Neuron (in vitro differentiated cells): ENCODE measurements around the gene PANK4.

ENCODE experiments used
- H2AFZ ChIP-seq: one replicate; pipeline ENCODE4 v1.6.1; 2013; ENCODE audit warnings: low read depth, mild to moderate bottlenecking, inconsistent platforms, low read length, moderate library complexity
- H3K27me3 ChIP-seq: one replicate; pipeline ENCODE4 v1.6.1; 2013; ENCODE audit warnings: low read length; ENCODE audit not compliant: insufficient read depth
- H3K36me3 ChIP-seq: one replicate; pipeline ENCODE4 v1.6.1; 2013; ENCODE audit warnings: low read length; ENCODE audit not compliant: insufficient read depth
- H3K4me1 ChIP-seq: one replicate; pipeline ENCODE4 v1.6.1; 2013; ENCODE audit warnings: low read length; ENCODE audit not compliant: insufficient read depth
- H3K4me3 ChIP-seq: 2 replicates; pipeline ENCODE4 v1.5.1; 2013; ENCODE audit warnings: mild to moderate bottlenecking, low read length, moderate library complexity
- H3K9me3 ChIP-seq: one replicate; pipeline ENCODE4 v1.6.1; 2013; ENCODE audit warnings: low read length

Gene PANK4

DNA sequence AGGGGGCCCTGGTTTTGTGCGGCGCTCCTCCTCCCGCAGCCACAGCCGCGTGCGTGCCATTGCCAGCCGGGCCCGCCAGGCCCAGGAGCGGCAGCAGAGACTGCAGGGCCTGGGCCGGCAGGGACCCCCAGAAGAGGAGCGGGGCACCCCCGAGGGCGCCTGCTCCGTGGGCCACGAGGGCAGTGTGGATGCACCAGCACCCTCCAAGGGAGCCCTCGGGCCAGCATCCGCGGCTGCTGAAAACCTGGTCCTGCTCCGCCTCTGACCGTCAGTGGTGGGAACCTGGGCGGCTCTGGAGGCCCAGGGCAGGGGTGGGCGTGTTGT, 21.5 kb downstream of the PANK4 start:
- H3K4me3 ChIP-seq = no peak overlapping the region
- H3K4me1 ChIP-seq = peaks cover 9% of the 10 kb centered on the region
- peaks cover 22% of the 10 kb centered on the region for H3K36me3 ChIP-seq
- no peaks in the 10 kb centered on the region for H3K27me3 ChIP-seq
- H2AFZ ChIP-seq = no peak overlapping the region
- no peaks in the 10 kb centered on the region for H3K9me3 ChIP-seq

DNA sequence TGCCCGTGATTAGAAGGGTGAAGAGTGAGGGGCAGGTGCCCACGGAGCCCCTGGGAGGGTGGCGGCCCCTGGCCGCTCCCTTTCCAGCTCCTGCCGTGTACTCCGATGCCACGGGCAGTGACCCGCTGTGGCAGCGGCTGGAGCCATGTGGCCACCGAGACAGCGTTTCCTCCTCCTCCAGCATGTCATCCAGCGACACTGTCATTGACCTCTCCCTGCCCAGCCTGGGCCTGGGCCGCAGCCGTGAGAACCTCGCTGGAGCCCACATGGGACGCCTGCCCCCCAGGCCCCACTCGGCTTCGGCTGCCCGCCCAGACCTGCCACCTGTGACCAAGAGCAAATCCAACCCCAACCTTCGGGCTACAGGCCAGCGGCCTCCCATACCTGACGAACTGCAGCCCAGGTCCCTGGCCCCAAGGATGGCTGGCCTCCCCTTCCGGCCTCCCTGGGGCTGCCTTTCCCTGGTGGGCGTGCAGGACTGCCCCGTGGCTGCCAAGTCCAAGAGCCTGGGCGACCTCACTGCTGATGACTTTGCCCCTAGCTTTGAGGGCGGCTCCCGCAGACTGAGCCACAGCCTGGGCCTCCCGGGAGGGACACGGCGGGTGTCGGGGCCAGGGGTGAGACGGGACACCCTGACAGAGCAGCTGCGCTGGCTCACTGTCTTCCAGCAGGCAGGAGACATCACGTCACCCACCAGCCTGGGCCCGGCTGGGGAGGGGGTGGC, 22.0 kb downstream of the PANK4 start:
- Histone ChIP-seq H3K4me1 (peaks cover 9% of the 10 kb centered on the region), H3K4me3 (no peak overlapping the region), H3K36me3 (peaks cover 17% of the 10 kb centered on the region), H3K9me3 (no peaks in the 10 kb centered on the region), H2AFZ (no peak overlapping the region), H3K27me3 (no peaks in the 10 kb centered on the region)

DNA sequence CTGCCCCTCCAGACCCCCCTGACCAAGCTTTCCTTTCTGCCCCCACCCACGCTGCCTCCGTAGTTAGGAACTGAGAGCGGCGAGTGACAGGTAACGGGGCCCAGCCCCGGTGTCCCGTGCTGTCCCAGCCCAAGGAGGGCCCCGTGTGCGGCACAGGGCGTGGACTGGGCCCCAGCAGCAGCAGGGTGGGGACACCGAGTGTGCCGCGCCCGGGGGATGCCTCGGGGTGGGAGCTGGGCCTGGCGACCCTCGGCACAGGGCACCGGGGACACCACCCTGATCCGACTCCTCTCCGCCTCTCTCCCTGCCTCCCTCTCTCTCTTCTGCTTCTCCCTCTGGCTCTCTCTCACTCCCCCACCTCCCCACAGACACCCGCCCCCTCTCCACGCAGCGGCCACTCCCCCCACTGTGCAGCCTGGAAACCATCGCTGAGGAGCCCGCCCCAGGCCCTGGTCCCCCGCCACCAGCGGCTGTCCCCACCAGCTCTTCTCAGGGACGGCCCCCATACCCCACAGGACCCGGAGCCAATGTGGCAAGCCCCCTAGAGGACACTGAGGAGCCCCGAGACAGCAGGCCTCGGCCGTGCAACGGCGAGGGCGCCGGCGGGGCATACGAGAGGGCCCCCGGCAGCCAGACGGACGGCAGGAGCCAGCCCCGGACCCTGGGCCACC, 22.7 kb downstream of the PANK4 start:
- no peak overlapping the region for H2AFZ ChIP-seq
- H3K9me3 ChIP-seq = no peaks in the 10 kb centered on the region
- peaks cover 9% of the 10 kb centered on the region for H3K4me1 ChIP-seq
- peaks cover 10% of the 10 kb centered on the region for H3K36me3 ChIP-seq
- no peak overlapping the region for H3K4me3 ChIP-seq
- H3K27me3 ChIP-seq = no peaks in the 10 kb centered on the region

DNA sequence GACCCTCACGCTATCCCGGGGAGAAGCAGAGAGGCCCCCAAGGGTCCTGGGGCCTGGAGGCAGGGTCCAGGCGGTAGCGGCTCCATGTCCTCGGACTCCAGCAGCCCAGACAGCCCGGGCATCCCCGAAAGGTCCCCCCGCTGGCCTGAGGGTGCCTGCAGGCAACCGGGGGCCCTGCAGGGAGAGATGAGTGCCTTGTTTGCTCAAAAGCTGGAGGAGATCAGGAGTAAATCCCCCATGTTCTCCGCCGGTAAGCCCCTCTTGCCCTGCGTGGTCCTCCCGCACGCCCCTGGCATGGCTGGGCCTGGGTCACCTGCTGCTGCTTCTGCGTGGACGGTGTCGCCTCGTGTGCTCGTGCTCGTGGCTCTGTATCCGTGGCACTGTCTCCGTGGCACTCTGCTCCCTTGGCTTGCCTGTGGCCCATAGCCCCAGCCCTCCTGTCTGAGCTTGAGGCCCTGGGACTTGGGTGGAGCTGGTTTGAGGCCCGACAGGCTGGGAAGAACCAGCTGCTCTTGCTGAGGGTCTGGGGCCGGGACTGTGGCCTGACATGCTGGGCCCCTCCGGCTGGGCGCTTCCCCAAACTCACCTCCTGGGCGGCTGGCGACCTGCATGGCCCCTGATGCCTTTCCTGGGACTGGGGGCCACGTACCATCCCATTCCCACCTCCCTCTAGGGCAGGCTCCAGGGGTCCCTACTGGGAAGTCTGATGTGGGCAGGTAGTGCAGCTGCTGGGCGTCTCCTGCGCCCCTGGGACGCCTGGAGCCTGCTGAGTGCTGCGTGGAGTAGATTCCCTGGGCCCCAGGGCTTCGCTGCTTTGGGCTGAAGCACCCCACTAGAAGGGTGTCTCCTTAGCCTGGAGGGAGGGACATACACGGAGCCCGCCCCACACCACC, 23.5 kb downstream of the PANK4 start:
- Histone ChIP-seq H3K27me3 (no peaks in the 10 kb centered on the region), H3K36me3 (peaks cover 4% of the 10 kb centered on the region), H3K9me3 (no peaks in the 10 kb centered on the region), H3K4me1 (peaks cover 9% of the 10 kb centered on the region), H3K4me3 (no peak overlapping the region), H2AFZ (no peak overlapping the region)

DNA sequence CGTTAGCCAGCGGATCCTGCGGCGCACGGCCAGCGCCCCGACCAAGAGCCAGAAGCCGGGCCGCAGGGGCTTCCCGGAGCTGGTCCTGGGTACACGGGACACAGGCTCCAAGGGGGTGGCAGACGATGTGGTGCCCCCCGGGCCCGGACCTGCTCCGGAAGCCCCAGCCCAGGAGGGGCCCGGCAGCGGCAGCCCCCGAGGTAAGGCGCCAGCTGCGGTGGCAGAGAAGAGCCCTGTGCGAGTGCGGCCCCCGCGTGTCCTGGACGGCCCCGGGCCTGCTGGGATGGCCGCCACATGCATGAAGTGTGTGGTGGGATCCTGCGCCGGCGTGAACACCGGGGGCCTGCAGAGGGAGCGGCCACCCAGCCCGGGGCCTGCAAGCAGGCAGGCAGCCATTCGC, 24.2 kb downstream of the PANK4 start:
- peaks cover 9% of the 10 kb centered on the region for H3K4me1 ChIP-seq
- no peaks in the 10 kb centered on the region for H3K9me3 ChIP-seq
- no peak overlapping the region for H2AFZ ChIP-seq
- peaks cover 3% of the 10 kb centered on the region for H3K27me3 ChIP-seq
- H3K4me3 ChIP-seq = no peak overlapping the region
- no peaks in the 10 kb centered on the region for H3K36me3 ChIP-seq

DNA sequence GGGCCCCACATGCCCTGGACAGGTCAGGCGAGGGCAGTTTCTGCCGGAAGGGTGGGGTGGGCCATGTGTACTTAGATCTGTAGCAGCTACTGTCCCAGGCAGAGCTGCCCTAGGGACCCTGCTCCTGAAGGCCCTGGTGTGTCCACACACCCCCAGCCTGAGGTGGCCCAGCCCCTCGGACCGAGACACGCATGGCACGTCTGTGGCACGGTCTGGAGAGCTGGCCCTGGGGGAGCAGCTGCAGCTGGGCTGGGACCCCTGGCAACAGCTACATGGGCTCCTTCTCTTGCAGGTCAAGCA, 24.6 kb downstream of the PANK4 start:
- H3K4me1 ChIP-seq = peaks cover 6% of the 10 kb centered on the region
- H3K27me3 ChIP-seq = peaks cover 3% of the 10 kb centered on the region
- no peaks in the 10 kb centered on the region for H3K36me3 ChIP-seq
- no peak overlapping the region for H3K4me3 ChIP-seq
- H2AFZ ChIP-seq = no peak overlapping the region
- no peaks in the 10 kb centered on the region for H3K9me3 ChIP-seq

DNA sequence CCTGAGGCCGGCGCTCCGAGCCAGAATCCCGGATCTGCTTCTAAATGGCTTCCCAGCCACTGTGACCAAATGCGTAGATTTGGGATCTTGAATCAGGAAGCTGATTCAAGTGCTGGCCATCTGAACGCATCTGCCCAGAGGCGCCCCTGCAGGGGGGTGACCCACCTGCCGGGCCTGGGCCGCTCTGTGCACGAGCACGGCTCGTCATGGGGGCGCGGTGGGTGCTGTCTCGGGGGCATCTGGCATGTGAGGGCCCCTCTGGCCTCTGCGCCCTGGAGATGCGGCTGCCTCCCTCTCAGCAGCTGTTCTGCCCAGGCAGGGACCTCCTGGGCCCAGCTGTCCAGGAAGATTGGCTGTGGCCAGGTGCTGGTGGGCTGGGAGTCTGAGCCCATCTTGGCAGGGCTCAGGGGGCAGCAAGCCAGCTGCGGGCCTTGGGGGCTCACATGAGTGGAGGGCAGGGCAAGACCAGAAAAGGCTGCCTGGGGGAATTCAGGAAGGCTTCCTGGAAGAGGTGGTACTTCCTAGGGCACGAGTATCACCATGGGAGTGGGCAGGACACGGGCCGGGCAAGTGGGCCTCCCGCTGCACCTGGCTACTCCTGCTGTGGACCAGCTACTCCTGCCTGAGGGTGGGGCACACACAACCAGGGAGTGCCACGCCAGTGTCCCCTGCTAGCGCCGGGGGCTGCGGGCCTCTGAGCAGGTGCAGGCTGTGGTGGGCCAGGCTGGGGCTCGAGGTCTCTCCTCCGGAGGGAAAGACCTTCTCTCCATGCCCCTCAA, 25.2 kb downstream of the PANK4 start:
- H3K4me3 ChIP-seq = no peak overlapping the region
- no peak overlapping the region for H2AFZ ChIP-seq
- no peaks in the 10 kb centered on the region for H3K36me3 ChIP-seq
- H3K27me3 ChIP-seq = peaks cover 3% of the 10 kb centered on the region
- H3K9me3 ChIP-seq = no peaks in the 10 kb centered on the region
- H3K4me1 ChIP-seq = peaks cover 6% of the 10 kb centered on the region

DNA sequence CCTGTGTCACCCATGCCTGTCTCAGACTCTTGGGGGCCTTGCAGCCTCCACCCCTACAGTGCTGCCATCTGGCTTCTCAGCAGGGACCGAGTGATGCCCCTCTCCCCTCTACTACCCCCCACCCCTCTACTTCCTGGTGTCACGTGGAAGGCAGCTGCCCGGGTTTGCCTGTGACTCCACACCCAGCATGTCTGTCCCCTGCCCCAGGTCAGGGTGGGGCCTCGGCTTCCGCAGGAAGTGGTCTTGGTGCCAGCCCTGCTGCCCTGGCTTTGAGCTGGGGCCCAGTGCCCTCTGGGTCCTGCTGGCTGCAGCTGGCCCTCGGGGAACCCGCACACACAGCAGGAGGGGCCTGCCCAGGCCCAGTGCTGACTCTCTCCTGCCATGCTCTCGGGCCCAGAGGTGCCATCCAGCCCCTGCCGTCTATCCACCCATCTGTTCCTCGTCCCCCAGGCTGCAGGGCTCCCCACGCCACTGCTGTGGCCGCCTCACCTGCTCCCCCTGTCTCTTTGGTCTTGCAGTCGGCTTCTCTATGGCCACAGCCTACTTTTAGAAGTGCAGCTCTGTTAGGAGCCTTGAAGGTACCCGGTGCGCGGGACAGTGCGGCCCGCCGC, 26.3 kb downstream of the PANK4 start:
- Histone ChIP-seq H3K4me3 (no peak overlapping the region), H2AFZ (no peak overlapping the region), H3K4me1 (peaks cover 6% of the 10 kb centered on the region), H3K36me3 (no peaks in the 10 kb centered on the region), H3K9me3 (no peaks in the 10 kb centered on the region), H3K27me3 (peaks cover 9% of the 10 kb centered on the region)

DNA sequence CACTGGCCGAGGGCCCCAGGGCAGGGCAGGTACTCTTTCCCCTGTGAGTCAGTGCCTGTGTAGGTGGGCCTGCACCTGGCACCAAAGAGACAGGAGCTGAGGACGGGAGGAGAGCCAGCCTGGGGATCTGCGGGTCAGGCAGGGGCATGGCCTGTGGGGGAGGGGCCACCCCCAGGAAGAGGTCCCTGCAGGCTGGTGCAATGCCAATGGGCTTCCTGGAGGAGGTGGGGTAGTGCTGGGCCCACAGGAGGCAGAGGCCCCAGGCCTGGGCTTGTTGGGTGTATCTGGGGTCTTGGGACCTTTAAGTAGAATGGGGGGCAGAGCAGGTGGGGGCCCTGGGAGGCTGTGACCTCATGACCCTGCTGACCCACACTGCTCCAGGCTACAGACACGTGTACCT, 27.1 kb downstream of the PANK4 start:
- Histone ChIP-seq H3K27me3 (peaks cover 17% of the 10 kb centered on the region), H3K36me3 (no peaks in the 10 kb centered on the region), H3K4me1 (peaks cover 6% of the 10 kb centered on the region), H3K4me3 (no peak overlapping the region), H3K9me3 (no peaks in the 10 kb centered on the region), H2AFZ (no peak overlapping the region)

DNA sequence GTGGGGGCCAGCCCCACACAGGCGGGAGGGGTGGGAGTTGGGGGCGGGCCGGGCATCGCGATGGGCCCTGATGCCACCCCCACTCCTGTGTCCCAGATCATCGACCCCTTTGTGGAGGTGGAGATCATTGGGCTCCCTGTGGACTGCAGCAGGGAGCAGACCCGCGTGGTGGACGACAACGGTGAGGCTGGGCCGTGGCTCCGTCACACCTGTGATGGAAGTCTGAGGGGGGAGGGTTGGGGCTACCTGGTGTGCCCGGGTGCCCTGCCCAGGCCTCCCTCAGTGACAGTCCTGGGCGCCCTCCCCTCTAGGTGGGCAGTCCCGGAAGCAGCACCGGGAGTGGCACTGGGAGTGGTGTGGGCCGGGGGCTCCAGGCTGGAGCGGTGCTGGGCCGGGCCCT, 27.7 kb downstream of the PANK4 start:
- Histone ChIP-seq H2AFZ (no peak overlapping the region), H3K4me3 (no peak overlapping the region), H3K4me1 (peaks cover 6% of the 10 kb centered on the region), H3K27me3 (peaks cover 24% of the 10 kb centered on the region), H3K36me3 (no peaks in the 10 kb centered on the region), H3K9me3 (no peaks in the 10 kb centered on the region)

DNA sequence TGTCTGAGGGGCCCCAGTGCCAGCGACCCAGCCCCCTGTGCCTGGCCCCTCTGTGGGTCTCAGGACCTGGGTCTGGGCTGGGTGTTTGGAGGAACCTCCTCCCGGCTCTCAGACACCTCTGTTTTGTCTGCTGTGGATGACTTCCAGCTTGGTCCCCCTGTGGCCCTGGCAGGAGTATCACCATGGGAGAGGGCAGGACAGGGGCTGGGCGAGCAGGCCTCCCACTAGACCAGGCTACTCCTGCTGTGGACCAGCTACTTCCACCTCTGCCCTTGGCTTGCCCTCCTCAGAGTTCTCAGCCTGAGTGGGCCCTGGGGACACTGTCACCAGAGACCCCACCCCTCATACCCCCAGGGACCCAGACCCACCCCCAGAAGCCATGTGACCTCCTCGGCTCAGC, 28.5 kb downstream of the PANK4 start:
- Histone ChIP-seq H3K4me3 (no peak overlapping the region), H3K27me3 (peaks cover 31% of the 10 kb centered on the region), H2AFZ (no peak overlapping the region), H3K4me1 (peaks cover 6% of the 10 kb centered on the region), H3K36me3 (no peaks in the 10 kb centered on the region), H3K9me3 (no peaks in the 10 kb centered on the region)

DNA sequence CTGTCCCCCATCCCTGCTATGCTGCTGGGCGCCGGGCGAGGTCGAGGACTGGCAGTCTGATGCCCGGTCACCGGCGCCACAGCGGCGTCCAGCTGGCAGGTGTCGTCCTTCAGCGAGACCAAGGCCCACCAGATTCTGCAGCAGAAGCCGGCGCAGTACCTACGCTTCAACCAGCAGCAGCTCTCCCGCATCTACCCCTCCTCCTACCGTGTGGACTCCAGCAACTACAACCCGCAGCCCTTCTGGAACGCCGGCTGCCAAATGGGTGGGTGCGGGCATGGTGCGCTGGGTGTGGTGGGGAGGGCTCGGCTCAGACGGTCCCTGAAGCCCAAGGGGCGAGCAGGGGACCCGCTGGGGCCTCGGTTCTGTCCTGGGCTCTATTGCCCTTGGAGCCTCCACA, 29.6 kb downstream of the PANK4 start:
- Histone ChIP-seq H3K36me3 (no peaks in the 10 kb centered on the region), H3K4me1 (peaks cover 6% of the 10 kb centered on the region), H2AFZ (no peak overlapping the region), H3K27me3 (peaks cover 43% of the 10 kb centered on the region), H3K4me3 (no peak overlapping the region), H3K9me3 (no peaks in the 10 kb centered on the region)
